K562 (cell line): Measurements from ENCODE around the gene TMPRSS9. TPM values are rescaled to one million over a fixed set of nuclear protein-coding genes. Genes with fewer than 3 reads are reported as not detected.
A peak's percentile ranks its signal among the peaks of the same experiment; 100 is the strongest.

ENCODE experiments used
- ELF2 ChIP-seq: fragments of 250-450 bp; sonication (Bioruptor Pico); IDR thresholded peaks from 2 replicates; pipeline ENCODE4 v1.5.0; 2021; ENCODE audit warnings: mild to moderate bottlenecking
- ESRRA ChIP-seq: fragments of 450-650 bp; IDR thresholded peaks from 2 replicates; pipeline ENCODE4 v1.6.1; 2014; ENCODE audit warnings: low read depth, mild to moderate bottlenecking, moderate library complexity, borderline replicate concordance
- ETV6 ChIP-seq, 3 experiments: fragments of 150-350 bp in 1 of 3; sonication (generic) in 1 of 3; formaldehyde crosslinking in 1 of 3; IDR thresholded peaks; 2 replicates each; pipeline versions ENCODE4 v1.6.1 to v1.8.0; 2014 to 2022; ENCODE audit warnings: borderline replicate concordance in 2 of 3, low read depth in 2 of 3, antibody characterized with exemption in 1 of 3, low read length in 1 of 3, mild to moderate bottlenecking in 1 of 3, missing genetic modification reagents in 1 of 3
- EWSR1 ChIP-seq: fragments of 450-650 bp; IDR thresholded peaks from 2 replicates; pipeline ENCODE4 v1.6.1; 2018; ENCODE audit warnings: borderline replicate concordance, mild to moderate bottlenecking, low read depth, moderate library complexity; ENCODE audit not compliant: partially characterized antibody
- GTF2A2 ChIP-seq: IDR thresholded peaks from 2 replicates; pipeline ENCODE4 v1.6.1; 2016; ENCODE audit warnings: mild to moderate bottlenecking, missing genetic modification characterization, missing compliant biosample characterization
- HNRNPL ChIP-seq: fragments of 200-400 bp; formaldehyde crosslinking; IDR thresholded peaks from 2 replicates; pipeline ENCODE4 v1.6.1; 2017; ENCODE audit warnings: low read depth, mild to moderate bottlenecking, low read length
- IRF2 ChIP-seq: sonication (generic); formaldehyde crosslinking; IDR thresholded peaks from 2 replicates; pipeline ENCODE4 v1.8.1; 2022; ENCODE audit warnings: mild to moderate bottlenecking, missing genetic modification reagents
- JUND ChIP-seq, 2 experiments: IDR thresholded peaks; 2 replicates in 1 of 2; 3 replicates in 1 of 2; pipeline ENCODE4 v1.6.1; 2011; ENCODE audit warnings: borderline replicate concordance in 2 of 2, low read depth in 2 of 2, low read length in 2 of 2, improper control_type of control experiment in 1 of 2, missing biosample characterization in 1 of 2, missing genetic modification characterization in 1 of 2, missing genetic modification reagents in 1 of 2
- NONO ChIP-seq, 2 experiments: fragments of 200-400 bp in 1 of 2; fragments of 450-650 bp in 1 of 2; formaldehyde crosslinking in 1 of 2; IDR thresholded peaks; 2 replicates each; pipeline ENCODE4 v1.6.1; 2017; ENCODE audit warnings: low read depth in 2 of 2, mild to moderate bottlenecking in 2 of 2, moderate library complexity in 2 of 2, low read length in 1 of 2
- NR2C2 ChIP-seq, 2 experiments: fragments of 200-800 bp in 1 of 2; sonication (Bioruptor generic) in 1 of 2; sonication (generic) in 1 of 2; formaldehyde crosslinking in 1 of 2; IDR thresholded peaks; 2 replicates each; pipeline versions ENCODE4 v1.6.1 to v1.8.0; 2016 to 2022; ENCODE audit warnings: mild to moderate bottlenecking in 1 of 2, missing compliant biosample characterization in 1 of 2, missing genetic modification characterization in 1 of 2, missing genetic modification reagents in 1 of 2
- RBM22 ChIP-seq: fragments of 200-400 bp; formaldehyde crosslinking; IDR thresholded peaks from 2 replicates; pipeline ENCODE4 v1.6.1; 2018; ENCODE audit warnings: low read length, low read depth; ENCODE audit not compliant: poor library complexity, severe bottlenecking
- SMARCE1 ChIP-seq: fragments of 450-650 bp; IDR thresholded peaks from 2 replicates; pipeline ENCODE4 v1.7.1; 2016; ENCODE audit warnings: mild to moderate bottlenecking
- SRSF1 ChIP-seq: fragments of 200-400 bp; formaldehyde crosslinking; IDR thresholded peaks from 2 replicates; pipeline ENCODE4 v1.6.1; 2017; ENCODE audit warnings: mild to moderate bottlenecking, low read depth, low read length, moderate library complexity
- U2AF2 ChIP-seq: fragments of 200-400 bp; formaldehyde crosslinking; optimal IDR thresholded peaks from 2 replicates; pipeline ENCODE3; 2017; ENCODE audit warnings: low read depth, mild to moderate bottlenecking, low read length
- ZNF184 ChIP-seq: sonication (generic); formaldehyde crosslinking; IDR thresholded peaks from 2 replicates; pipeline ENCODE4 v1.5.0; 2020; ENCODE audit warnings: missing genetic modification reagents
- polyA plus RNA-seq, 8 experiments: library from polyadenylated mRNA; depleted of rRNA in 4 of 8; stranded (reverse) in 5 of 8; unstranded in 3 of 8; fragments of >200 nt; fragmentation: Nextera tagmentation in 2 of 8; fragmentation: Illumina TruSeq in 1 of 8; extraction: Ambion mirVana in 2 of 8; extraction: Trizol in 1 of 8; gene quantifications; 2 replicates each; pipeline versions ENCODE4 v1.2.1 to v1.2.3, GENCODE V29; 2011 to 2014; ENCODE audit warnings: inconsistent platforms in 1 of 8, missing spikeins in 1 of 8
- total RNA-seq, 7 experiments: library from RNA; depleted of rRNA in 6 of 7; stranded (reverse); fragments of >200 nt in 6 of 7; fragmentation: Illumina TruSeq in 2 of 7; extraction: Trizol in 2 of 7; gene quantifications; 2 replicates each; pipeline versions ENCODE4 v1.2.1 to v1.2.3, GENCODE V29; 2011 to 2021; ENCODE audit warnings: low replicate concordance in 1 of 7
- TF ChIP-seq, protein P1 (sequence below): fragments of 250-450 bp; sonication (Bioruptor Pico); IDR thresholded peaks from 2 replicates; pipeline ENCODE4 v1.5.0; 2021; ENCODE audit warnings: mild to moderate bottlenecking, moderate library complexity
- TF ChIP-seq, protein P2 (sequence below): fragments of 150-350 bp; conservative IDR thresholded peaks from 2 replicates; pipeline ENCODE4 v1.6.1; 2014; ENCODE audit warnings: low read length
- TF ChIP-seq, protein P3 (sequence below): fragments of 450-650 bp; formaldehyde crosslinking; IDR thresholded peaks from 2 replicates; pipeline ENCODE4 v1.4.0; 2020; ENCODE audit warnings: mild to moderate bottlenecking, mixed read lengths

Gene TMPRSS9
- total and polyA plus RNA-seq, 9 of the 15 experiments (the other 6 are each of a cell fraction or from before 2014, with no cell fraction given) = 0.01 to 0.03 TPM; not detected in 7

DNA sequence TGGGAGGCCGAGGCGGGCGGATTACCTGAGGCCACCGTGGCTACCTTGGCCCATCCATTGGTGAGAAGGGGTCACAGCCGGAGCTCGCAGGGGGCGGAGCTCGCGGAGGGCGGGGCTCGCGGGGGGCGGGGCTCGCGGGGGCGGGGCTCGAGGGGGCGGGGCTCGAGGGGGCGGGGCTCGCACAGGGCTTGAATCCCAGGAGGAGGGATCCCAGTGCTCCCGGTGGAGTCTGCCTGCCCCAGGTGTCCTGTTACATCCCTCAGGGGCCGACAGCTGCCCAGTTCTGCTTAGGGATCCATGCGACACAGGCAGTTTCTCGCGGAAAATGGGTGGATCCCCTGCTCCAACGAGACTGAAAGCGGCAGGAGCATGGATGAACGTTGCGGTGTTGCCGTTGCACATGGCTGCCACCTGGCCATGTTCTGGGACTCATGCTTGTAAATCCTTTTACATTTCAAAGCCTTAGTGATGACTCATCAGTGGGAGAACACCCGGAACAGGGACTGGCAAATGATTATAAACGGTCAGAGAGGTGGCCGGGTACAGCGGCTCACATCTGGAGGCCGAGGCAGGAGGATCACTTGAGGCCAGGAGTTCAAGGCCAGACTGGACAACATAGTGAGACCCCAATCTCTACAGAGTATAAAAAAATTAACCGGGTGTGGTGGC lies 25.1 kb downstream of the TMPRSS9 start (continued):
- TF ChIP-seq, protein P1, sequence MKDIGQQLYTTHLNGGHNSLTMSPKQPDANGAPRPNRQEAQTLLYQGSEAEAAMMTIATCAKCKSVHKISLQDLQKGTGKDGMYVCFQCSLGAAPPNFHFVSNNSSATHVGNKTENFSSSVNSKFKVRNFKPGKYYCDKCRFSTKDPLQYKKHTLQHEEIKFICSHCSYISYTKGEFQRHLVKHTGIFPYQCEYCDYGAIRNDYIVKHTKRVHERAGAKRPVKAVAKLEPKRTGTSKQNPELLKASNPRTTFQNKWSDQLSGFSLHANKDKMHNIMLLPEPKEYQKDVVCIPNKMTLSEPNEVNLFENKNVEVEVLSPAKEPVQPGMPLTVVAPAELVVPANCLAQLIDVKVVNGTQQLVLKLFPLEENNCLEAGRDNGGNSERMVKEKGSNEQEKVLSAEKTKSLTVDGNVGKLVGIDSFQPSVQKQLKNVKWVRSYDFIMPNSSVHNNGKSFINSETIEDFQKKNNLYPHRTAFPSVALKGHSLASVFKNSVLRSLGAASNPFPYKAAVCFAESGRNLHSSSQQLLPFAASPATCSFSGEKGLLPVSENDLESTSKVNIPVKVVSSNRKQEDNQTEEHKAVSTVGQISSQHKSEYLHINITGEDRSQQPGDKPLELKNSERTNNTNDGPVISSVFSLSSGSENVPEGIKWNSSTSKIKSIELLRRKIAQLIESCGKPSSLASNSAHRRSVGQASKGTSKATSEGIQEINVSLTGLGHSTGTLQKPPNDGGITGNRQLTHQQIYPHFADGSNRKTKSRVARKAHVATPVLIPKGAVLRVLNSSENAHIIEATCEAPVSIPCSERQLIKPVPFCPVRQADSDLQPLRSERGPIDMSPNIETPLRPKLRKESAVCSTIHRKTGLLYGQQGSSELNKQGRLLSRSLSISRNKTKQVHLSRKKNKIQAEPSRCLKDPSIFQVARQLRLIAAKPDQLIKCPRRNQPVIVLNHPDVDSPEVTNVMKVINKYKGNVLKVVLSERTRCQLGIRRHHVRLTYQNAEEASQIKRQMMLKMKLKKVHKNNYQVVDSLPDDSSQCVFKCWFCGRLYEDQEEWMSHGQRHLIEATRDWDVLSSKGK (CRISPR knock-in tag) = no peak
- TF ChIP-seq, protein P2, sequence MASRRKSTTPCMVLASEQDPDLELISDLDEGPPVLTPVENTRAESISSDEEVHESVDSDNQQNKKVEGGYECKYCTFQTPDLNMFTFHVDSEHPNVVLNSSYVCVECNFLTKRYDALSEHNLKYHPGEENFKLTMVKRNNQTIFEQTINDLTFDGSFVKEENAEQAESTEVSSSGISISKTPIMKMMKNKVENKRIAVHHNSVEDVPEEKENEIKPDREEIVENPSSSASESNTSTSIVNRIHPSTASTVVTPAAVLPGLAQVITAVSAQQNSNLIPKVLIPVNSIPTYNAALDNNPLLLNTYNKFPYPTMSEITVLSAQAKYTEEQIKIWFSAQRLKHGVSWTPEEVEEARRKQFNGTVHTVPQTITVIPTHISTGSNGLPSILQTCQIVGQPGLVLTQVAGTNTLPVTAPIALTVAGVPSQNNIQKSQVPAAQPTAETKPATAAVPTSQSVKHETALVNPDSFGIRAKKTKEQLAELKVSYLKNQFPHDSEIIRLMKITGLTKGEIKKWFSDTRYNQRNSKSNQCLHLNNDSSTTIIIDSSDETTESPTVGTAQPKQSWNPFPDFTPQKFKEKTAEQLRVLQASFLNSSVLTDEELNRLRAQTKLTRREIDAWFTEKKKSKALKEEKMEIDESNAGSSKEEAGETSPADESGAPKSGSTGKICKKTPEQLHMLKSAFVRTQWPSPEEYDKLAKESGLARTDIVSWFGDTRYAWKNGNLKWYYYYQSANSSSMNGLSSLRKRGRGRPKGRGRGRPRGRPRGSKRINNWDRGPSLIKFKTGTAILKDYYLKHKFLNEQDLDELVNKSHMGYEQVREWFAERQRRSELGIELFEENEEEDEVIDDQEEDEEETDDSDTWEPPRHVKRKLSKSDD = no peak
- no peak for TF ChIP-seq SRSF1
- TF ChIP-seq IRF2 = no peak
- TF ChIP-seq ETV6 (IDR thresholded peaks at IDR 0.05; ENCODE audit: borderline replicate concordance in 1 of 2, low read depth in 2 of 2, low read length in 1 of 2) = no peak
- TF ChIP-seq ETV6 (CRISPR knock-in tag; IDR thresholded peaks at IDR 0.05; ENCODE audit: borderline replicate concordance) = no peak
- TF ChIP-seq RBM22 = no peak
- peak; percentile 74 for TF ChIP-seq SMARCE1
- no peak for TF ChIP-seq GTF2A2
- peak; percentile 96 for TF ChIP-seq JUND (IDR thresholded peaks at IDR 0.05; ENCODE audit: borderline replicate concordance, low read depth, low read length)
- peak; percentile 96 for TF ChIP-seq JUND (tag; IDR thresholded peaks at IDR 0.05; ENCODE audit: borderline replicate concordance, low read depth, low read length)
- no peak for TF ChIP-seq NONO (IDR thresholded peaks at IDR 0.05; ENCODE audit: low read depth in 2 of 2, low read length in 1 of 2)
- 0 out of 2 replicates have a peak, but pooled peaks have one; percentile 45 for TF ChIP-seq ESRRA
- no peak for TF ChIP-seq U2AF2
- no peak for TF ChIP-seq ZNF184 (CRISPR knock-in tag)
- no peak for TF ChIP-seq HNRNPL
- no peak for TF ChIP-seq ELF2 (CRISPR knock-in tag)
- TF ChIP-seq NR2C2 (CRISPR knock-in tag; IDR thresholded peaks at IDR 0.05) = peak; percentile 51; the same call in 1 of the 2 replicates
- no peak for TF ChIP-seq NR2C2 (tag; IDR thresholded peaks at IDR 0.05)
- TF ChIP-seq, protein P3, sequence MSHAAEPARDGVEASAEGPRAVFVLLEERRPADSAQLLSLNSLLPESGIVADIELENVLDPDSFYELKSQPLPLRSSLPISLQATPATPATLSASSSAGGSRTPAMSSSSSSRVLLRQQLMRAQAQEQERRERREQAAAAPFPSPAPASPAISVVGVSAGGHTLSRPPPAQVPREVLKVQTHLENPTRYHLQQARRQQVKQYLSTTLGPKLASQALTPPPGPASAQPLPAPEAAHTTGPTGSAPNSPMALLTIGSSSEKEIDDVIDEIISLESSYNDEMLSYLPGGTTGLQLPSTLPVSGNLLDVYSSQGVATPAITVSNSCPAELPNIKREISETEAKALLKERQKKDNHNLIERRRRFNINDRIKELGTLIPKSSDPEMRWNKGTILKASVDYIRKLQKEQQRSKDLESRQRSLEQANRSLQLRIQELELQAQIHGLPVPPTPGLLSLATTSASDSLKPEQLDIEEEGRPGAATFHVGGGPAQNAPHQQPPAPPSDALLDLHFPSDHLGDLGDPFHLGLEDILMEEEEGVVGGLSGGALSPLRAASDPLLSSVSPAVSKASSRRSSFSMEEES = no peak
- TF ChIP-seq EWSR1 = no peak
